Stimulated activated effector memory CD8-positive, alpha-beta T cell treated with anti-CD3 and anti-CD28 coated beads, Interleukin-12 subunit alpha, Interleukin-12 subunit beta, amount 100 ng/mL, for 72 hours (primary cell): ENCODE data around the gene ZNF184.
"Not testable (repeated sequence)": the region's sequence is repeated elsewhere in the genome, so short reads cannot be mapped to it uniquely, and the experiment has no call there.

ENCODE experiments used
- ATAC-seq: fragments of 150-1000 bp; cut with Tn5 transposase; 2 replicates; pipeline ENCODE4 v1.10.0; 2021
- DNase-seq, 2 donors: peaks; one replicate each; pipeline ENCODE4 v3.0.0; 2021 to 2022; ENCODE audit warnings: low spot score in 2 of 2
- H3K27ac Mint-ChIP-seq: one replicate; pipeline ENCODE4 v1.8.0; 2022; ENCODE audit warnings: mild to moderate bottlenecking, mixed read lengths
- H3K36me3 Mint-ChIP-seq: one replicate; pipeline ENCODE4 v1.8.0; 2022; ENCODE audit warnings: mild to moderate bottlenecking, mixed read lengths
- H3K4me1 Mint-ChIP-seq: one replicate; pipeline ENCODE4 v1.8.0; 2022; ENCODE audit warnings: mixed read lengths
- H3K4me3 Mint-ChIP-seq: one replicate; pipeline ENCODE4 v1.8.0; 2022; ENCODE audit warnings: mild to moderate bottlenecking, mixed read lengths
- H3K9me3 Mint-ChIP-seq: one replicate; pipeline ENCODE4 v1.8.0; 2022; ENCODE audit warnings: mixed read lengths

The ZNF184 gene

GRCh38 chr6:27468334-27468733 lies 4.6 kb downstream of the ZNF184 start:
- peaks cover 55% of the 10 kb centered on the region for H3K4me1 Mint-ChIP-seq
- ATAC-seq: no peak
- no peak overlapping the region for H3K4me3 Mint-ChIP-seq
- no peak for DNase-seq
- H3K27ac Mint-ChIP-seq: no peak overlapping the region
- H3K9me3 Mint-ChIP-seq: no peaks in the 10 kb centered on the region
- peaks cover 89% of the 10 kb centered on the region for H3K36me3 Mint-ChIP-seq

GRCh38 chr6:27452496-27452897 lies 20.4 kb downstream of the ZNF184 start:
- H3K27ac Mint-ChIP-seq: no peak overlapping the region
- DNase-seq (no peak), ATAC-seq (no peak)
- H3K4me1 Mint-ChIP-seq: no peaks in the 10 kb centered on the region
- H3K36me3 Mint-ChIP-seq: peaks cover 59% of the 10 kb centered on the region
- H3K9me3 Mint-ChIP-seq: peaks cover 41% of the 10 kb centered on the region
- H3K4me3 Mint-ChIP-seq: no peak overlapping the region

DNA sequence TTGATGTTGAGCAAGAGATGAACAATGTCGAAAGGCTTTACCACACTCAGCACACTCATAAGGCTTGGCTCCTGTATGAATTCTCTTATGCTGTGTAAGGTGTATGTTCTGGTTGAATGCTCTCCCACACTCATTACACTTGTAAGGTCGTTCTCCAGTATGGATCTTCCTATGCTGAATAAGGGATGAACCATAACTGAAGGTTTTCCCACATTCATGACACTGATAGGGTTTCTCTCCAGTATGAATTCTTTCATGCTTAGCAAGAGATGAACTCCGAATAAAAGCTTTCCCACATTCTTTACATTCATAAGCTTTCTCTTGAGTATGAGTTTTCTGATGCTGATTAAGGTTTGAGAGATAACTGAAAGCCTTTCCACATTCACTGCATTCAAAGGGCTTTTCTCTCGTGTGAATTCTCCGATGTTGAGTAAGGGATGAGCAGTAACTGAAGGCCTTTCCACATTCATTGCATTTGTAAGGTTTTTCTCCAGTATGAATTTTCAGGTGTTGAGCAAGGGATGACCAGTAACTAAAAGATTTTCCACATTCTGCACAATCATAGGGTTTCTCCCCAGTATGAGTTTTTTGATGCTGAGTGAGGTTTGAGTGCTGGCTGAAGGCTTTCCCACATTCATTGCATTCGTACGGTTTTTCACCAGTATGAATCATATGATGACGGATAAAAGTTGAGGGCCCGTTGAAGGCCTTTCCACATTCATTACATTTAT lies 21.1 kb downstream of the ZNF184 start:
- Mint-ChIP-seq H3K36me3 (peaks cover 52% of the 10 kb centered on the region), H3K4me3 (no peak overlapping the region), H3K9me3 (peaks cover 41% of the 10 kb centered on the region), H3K4me1 (no peaks in the 10 kb centered on the region), H3K27ac (no peak overlapping the region)
- ATAC-seq: no peak
- DNase-seq: no peak

- Mint-ChIP-seq H3K36me3 (peaks cover 19% of the 10 kb centered on the region), H3K27ac (no peak overlapping the region), H3K9me3 (peaks cover 26% of the 10 kb centered on the region), H3K4me1 (no peaks in the 10 kb centered on the region), H3K4me3 (no peak overlapping the region)
- ATAC-seq (no peak), DNase-seq (no peak)
Observed at GRCh38 chr6:27448456-27448855, 24.4 kb downstream of the ZNF184 start.

DNA sequence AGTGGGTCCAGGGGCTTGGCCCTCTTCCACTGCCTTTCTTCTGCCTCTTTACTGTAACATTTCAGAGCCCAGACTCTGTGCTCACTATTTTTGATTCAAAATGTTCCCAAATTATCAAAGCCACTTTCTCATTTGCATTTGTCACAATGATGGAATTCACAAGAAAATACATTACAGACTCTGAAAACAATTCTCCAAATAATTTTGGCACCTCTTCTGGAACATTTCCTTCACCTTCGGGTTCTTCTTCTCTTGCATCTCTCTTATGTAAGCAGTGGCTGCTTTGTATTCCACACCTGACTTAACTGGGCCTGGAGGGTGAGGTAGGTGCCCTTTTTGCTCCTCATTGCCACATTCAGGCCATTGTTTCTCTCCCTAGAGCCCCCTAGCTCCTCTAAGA lies 30.0 kb downstream of the ZNF184 start:
- H3K4me3 Mint-ChIP-seq: no peak overlapping the region
- no peak overlapping the region for H3K27ac Mint-ChIP-seq

GRCh38 chr6:27441001-27441400 lies 31.9 kb downstream of the ZNF184 start:
- no peak for DNase-seq
- no peak overlapping the region for H3K27ac Mint-ChIP-seq
- no peak for ATAC-seq
- no peaks in the 10 kb centered on the region for H3K36me3 Mint-ChIP-seq
- no peaks in the 10 kb centered on the region for H3K4me1 Mint-ChIP-seq
- no peak overlapping the region for H3K4me3 Mint-ChIP-seq
- peaks cover 8% of the 10 kb centered on the region for H3K9me3 Mint-ChIP-seq

More for the DNA sequence above, 30.0 kb downstream of the ZNF184 start:
- no peaks in the 10 kb centered on the region for H3K4me1 Mint-ChIP-seq
- DNase-seq: no peak
- H3K9me3 Mint-ChIP-seq: peaks cover 8% of the 10 kb centered on the region
- ATAC-seq: no peak
- H3K36me3 Mint-ChIP-seq: no peaks in the 10 kb centered on the region

GRCh38 chr6:27439371-27439770 lies 33.5 kb downstream of the ZNF184 start:
- Mint-ChIP-seq H3K27ac (no peak overlapping the region), H3K4me1 (no peaks in the 10 kb centered on the region), H3K4me3 (no peak overlapping the region), H3K36me3 (no peaks in the 10 kb centered on the region), H3K9me3 (peaks cover 13% of the 10 kb centered on the region)
- no peak for ATAC-seq
- DNase-seq: no peak

DNA sequence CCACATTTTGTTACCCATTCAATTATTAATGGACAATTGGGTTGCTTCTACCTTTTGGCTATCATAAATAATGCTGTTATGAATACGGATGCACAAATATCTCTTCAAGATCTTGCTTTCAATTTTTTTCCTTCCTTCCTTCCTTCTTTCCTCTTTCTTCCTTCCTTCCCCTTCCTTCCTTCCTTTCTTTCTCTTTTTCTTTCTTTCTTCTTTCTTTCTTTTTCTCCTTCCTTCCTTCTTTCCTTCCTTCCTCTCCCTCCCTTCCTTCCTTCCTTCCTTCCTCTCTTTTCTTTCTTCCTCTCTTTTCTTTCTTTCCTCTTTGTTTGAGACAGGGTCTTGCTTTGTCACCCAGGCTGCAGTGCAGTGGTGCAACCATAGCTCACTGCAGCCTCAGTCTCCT lies 39.2 kb downstream of the ZNF184 start:
- Mint-ChIP-seq H3K27ac (no peak overlapping the region), H3K4me1 (no peaks in the 10 kb centered on the region), H3K9me3 (peaks cover 14% of the 10 kb centered on the region)

GRCh38 chr6:27428966-27429365 lies 43.9 kb downstream of the ZNF184 start:
- no peak overlapping the region for H3K4me3 Mint-ChIP-seq
- no peak overlapping the region for H3K27ac Mint-ChIP-seq
- no peaks in the 10 kb centered on the region for H3K36me3 Mint-ChIP-seq
- DNase-seq (no peak), ATAC-seq (peak; percentile 51)
- H3K4me1 Mint-ChIP-seq: no peaks in the 10 kb centered on the region
- H3K9me3 Mint-ChIP-seq: peaks cover 3% of the 10 kb centered on the region

More for the DNA sequence above, 39.2 kb downstream of the ZNF184 start:
- no peaks in the 10 kb centered on the region for H3K36me3 Mint-ChIP-seq
- H3K4me3 Mint-ChIP-seq: no peak overlapping the region
- DNase-seq (no peak), ATAC-seq (no peak)

- H3K36me3 Mint-ChIP-seq: no peaks in the 10 kb centered on the region
- no peak for DNase-seq
- no peaks in the 10 kb centered on the region for H3K9me3 Mint-ChIP-seq
- H3K4me3 Mint-ChIP-seq: no peak overlapping the region
- H3K27ac Mint-ChIP-seq: no peak overlapping the region
- no peaks in the 10 kb centered on the region for H3K4me1 Mint-ChIP-seq
- no peak for ATAC-seq
Observed at GRCh38 chr6:27428502-27428901, 44.4 kb downstream of the ZNF184 start.

GRCh38 chr6:27426045-27426620 lies 46.8 kb downstream of the ZNF184 start:
- H3K36me3 Mint-ChIP-seq: no peaks in the 10 kb centered on the region
- H3K4me1 Mint-ChIP-seq: no peaks in the 10 kb centered on the region
- no peak overlapping the region for H3K4me3 Mint-ChIP-seq
- DNase-seq (no peak), ATAC-seq (no peak)
- H3K27ac Mint-ChIP-seq: no peak overlapping the region
- no peaks in the 10 kb centered on the region for H3K9me3 Mint-ChIP-seq

DNA sequence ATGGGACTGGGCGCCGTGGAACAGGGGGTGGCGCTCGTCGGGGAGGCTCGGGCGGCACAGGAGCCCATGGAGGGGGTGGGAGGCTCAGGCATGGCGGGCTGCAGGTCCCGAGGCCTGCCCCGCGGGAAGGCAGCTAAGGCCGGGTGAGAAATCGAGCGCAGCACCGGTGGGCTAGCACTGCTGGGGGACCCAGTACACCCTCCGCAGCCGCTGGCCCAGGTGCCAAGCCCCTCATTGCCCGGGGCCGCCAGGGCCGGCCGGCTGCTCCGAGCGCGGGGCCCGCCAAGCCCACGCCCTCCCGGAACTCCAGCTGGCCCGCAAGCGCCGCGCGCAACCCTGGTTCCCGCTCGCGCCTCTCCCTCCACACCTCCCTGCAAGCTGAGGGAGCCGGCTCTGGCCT lies 48.1 kb downstream of the ZNF184 start:
- H3K27ac Mint-ChIP-seq, H3K4me3 Mint-ChIP-seq, DNase-seq, H3K4me1 Mint-ChIP-seq, ATAC-seq, H3K36me3 Mint-ChIP-seq, H3K9me3 Mint-ChIP-seq: not testable (repeated sequence)

GRCh38 chr6:27422651-27423332 lies 50.1 kb downstream of the ZNF184 start:
- H3K27ac Mint-ChIP-seq: no peak overlapping the region
- no peaks in the 10 kb centered on the region for H3K4me1 Mint-ChIP-seq
- H3K36me3 Mint-ChIP-seq: no peaks in the 10 kb centered on the region
- no peaks in the 10 kb centered on the region for H3K9me3 Mint-ChIP-seq
- ATAC-seq (no peak), DNase-seq (no peak)
- no peak overlapping the region for H3K4me3 Mint-ChIP-seq

DNA sequence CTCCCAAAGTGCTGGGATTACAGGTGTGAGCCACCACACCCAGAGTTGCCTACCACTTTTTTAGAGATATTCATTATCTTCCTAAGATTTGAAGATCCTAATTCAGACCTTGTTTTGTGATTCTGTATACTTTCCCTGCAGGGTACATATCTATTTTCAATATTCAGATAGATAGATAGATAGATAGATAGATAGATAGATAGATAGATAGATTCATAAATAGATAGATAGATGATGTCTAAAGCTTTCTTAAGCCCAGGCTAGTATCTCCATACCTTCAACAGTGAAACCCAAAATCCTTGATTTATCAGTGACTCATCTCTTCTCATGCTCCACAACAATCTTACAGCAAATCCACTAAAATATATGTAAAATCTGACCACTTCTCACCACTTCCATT lies 53.5 kb downstream of the ZNF184 start:
- ATAC-seq (no peak), DNase-seq (no peak)
- H3K4me1 Mint-ChIP-seq: no peaks in the 10 kb centered on the region
- no peak overlapping the region for H3K4me3 Mint-ChIP-seq
- H3K27ac Mint-ChIP-seq: no peak overlapping the region
- no peaks in the 10 kb centered on the region for H3K36me3 Mint-ChIP-seq
- H3K9me3 Mint-ChIP-seq: no peaks in the 10 kb centered on the region

DNA sequence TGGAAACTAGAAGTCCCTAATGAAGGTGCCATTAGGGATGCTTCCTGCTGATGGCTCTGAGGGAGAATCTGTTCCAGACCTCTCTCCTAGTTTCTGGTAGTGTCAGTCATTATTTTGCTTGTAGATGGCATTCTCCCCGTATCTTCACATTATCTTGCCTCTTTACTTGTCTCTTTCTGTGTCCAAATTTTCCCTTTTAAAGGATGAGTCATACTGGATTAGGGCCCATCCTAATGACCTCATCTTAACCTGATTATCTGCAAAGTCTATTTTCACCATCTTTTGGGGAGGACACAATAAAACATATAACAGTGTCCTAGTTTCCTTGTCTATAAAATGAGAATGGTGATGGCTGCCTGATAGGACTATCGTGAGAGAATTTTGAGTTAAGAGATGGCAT lies 57.0 kb downstream of the ZNF184 start:
- Mint-ChIP-seq H3K27ac (no peak overlapping the region), H3K4me1 (no peaks in the 10 kb centered on the region), H3K4me3 (no peak overlapping the region), H3K9me3 (no peaks in the 10 kb centered on the region), H3K36me3 (no peaks in the 10 kb centered on the region)
- no peak for ATAC-seq
- DNase-seq: no peak

DNA sequence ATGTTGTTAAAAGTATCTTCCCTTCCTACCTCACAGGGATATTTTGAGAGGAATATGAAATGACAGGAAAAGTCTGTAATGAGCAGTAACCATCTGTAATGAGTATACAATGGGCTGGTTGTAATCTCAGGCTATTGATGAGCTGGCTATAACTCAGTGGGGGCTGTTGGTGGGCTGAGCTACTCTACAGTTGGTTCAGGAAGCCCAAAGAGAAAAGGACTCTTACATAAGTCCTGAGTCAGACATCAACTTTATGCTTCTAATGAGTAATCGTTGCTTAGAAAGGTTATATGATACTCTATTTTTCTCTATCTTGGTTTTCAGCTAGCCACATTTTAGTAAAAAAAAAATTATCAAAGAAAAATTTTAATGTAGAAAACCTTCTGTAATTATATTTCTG lies 57.9 kb downstream of the ZNF184 start:
- H3K36me3 Mint-ChIP-seq: no peaks in the 10 kb centered on the region
- DNase-seq: no peak

More for the DNA sequence above, 57.9 kb downstream of the ZNF184 start:
- Mint-ChIP-seq H3K27ac (no peak overlapping the region), H3K4me3 (no peak overlapping the region), H3K4me1 (no peaks in the 10 kb centered on the region), H3K9me3 (no peaks in the 10 kb centered on the region)
- ATAC-seq: no peak
